Embryonic facial prominence (tissue), 1 donor: Measurements from ENCODE around the gene SAT2.

Source experiments
- DNase-seq: peaks from one replicate; pipeline ENCODE4 v3.0.0-alpha.2; 2016; ENCODE audit errors: extremely low spot score

The SAT2 gene

GRCh38 chr17:7576432-7576937 lies 51.1 kb downstream of the SAT2 start:
- DNase-seq: no peak
